AG09319 (cell line): ENCODE measurements around the gene CAMTA1.
"Not testable (repeated sequence)": the region's sequence is repeated elsewhere in the genome, so short reads cannot be mapped to it uniquely, and the experiment has no call there.

Experiments used
- DNase-seq: peaks from one replicate; pipeline ENCODE4 v3.0.0-alpha.2; 2010; ENCODE audit warnings: low read depth; ENCODE audit errors: extremely low read depth
- CTCF ChIP-seq: IDR thresholded peaks from 2 replicates; pipeline ENCODE4 v1.5.1; 2011; ENCODE audit warnings: low read depth, mild to moderate bottlenecking, inconsistent platforms, low read length, moderate library complexity

CAMTA1 gene

GRCh38 chr1:6827630-6828165 is 42.4 kb downstream of the CAMTA1 start:
- no peak for DNase-seq
- TF ChIP-seq CTCF, result no peak

GRCh38 chr1:6831366-6831765 is 46.1 kb downstream of the CAMTA1 start:
- no peak for DNase-seq
- no peak for TF ChIP-seq CTCF

GRCh38 chr1:6832006-6832405 is 46.8 kb downstream of the CAMTA1 start:
- DNase-seq, result not testable (repeated sequence)

- TF ChIP-seq CTCF, result no peak
- DNase-seq, result no peak
These were observed 47.4 kb downstream of the CAMTA1 start for GRCh38 chr1:6832531-6833188.

- DNase-seq, result no peak
- TF ChIP-seq CTCF, result no peak
These were observed 48.5 kb downstream of the CAMTA1 start for GRCh38 chr1:6833804-6834203.

GRCh38 chr1:6834366-6834765 is 49.1 kb downstream of the CAMTA1 start:
- no peak for TF ChIP-seq CTCF
- DNase-seq, result no peak

- DNase-seq, result no peak
- no peak for TF ChIP-seq CTCF
These were observed 49.9 kb downstream of the CAMTA1 start for GRCh38 chr1:6835139-6835538.

- no peak for DNase-seq
- no peak for TF ChIP-seq CTCF
These were observed 57.0 kb downstream of the CAMTA1 start for GRCh38 chr1:6842301-6842700.

- DNase-seq, result not testable (repeated sequence)
These were observed 60.5 kb downstream of the CAMTA1 start for GRCh38 chr1:6845786-6846185.
